ENCODE data around the gene TERT.
"Not testable (repeated sequence)": the region's sequence is repeated elsewhere in the genome, so short reads cannot be mapped to it uniquely, and the experiment has no call there.

TERT gene

DNA sequence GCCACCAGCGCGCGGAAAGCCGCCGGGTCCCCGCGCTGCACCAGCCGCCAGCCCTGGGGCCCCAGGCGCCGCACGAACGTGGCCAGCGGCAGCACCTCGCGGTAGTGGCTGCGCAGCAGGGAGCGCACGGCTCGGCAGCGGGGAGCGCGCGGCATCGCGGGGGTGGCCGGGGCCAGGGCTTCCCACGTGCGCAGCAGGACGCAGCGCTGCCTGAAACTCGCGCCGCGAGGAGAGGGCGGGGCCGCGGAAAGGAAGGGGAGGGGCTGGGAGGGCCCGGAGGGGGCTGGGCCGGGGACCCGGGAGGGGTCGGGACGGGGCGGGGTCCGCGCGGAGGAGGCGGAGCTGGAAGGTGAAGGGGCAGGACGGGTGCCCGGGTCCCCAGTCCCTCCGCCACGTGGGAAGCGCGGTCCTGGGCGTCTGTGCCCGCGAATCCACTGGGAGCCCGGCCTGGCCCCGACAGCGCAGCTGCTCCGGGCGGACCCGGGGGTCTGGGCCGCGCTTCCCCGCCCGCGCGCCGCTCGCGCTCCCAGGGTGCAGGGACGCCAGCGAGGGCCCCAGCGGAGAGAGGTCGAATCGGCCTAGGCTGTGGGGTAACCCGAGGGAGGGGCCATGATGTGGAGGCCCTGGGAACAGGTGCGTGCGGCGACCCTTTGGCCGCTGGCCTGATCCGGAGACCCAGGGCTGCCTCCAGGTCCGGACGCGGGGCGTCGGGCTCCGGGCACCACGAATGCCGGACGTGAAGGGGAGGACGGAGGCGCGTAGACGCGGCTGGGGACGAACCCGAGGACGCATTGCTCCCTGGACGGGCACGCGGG lies at the start of gene TERT:
TSS of gene TERT (minus strand) at position 234 of the 815 bp plus-strand sequence. CDS start at position 155, 79 bp downstream.
- no peak within 1 kb of the TSS for H3K4me3 ChIP-seq (ENCODE audit: low read length)
- DNase-seq (ENCODE audit: low read depth): no peak
- TF ChIP-seq, protein P1, sequence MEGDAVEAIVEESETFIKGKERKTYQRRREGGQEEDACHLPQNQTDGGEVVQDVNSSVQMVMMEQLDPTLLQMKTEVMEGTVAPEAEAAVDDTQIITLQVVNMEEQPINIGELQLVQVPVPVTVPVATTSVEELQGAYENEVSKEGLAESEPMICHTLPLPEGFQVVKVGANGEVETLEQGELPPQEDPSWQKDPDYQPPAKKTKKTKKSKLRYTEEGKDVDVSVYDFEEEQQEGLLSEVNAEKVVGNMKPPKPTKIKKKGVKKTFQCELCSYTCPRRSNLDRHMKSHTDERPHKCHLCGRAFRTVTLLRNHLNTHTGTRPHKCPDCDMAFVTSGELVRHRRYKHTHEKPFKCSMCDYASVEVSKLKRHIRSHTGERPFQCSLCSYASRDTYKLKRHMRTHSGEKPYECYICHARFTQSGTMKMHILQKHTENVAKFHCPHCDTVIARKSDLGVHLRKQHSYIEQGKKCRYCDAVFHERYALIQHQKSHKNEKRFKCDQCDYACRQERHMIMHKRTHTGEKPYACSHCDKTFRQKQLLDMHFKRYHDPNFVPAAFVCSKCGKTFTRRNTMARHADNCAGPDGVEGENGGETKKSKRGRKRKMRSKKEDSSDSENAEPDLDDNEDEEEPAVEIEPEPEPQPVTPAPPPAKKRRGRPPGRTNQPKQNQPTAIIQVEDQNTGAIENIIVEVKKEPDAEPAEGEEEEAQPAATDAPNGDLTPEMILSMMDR (conservative IDR thresholded peaks at IDR 0.05; ENCODE audit: low read depth, low read length): no peak

DNA sequence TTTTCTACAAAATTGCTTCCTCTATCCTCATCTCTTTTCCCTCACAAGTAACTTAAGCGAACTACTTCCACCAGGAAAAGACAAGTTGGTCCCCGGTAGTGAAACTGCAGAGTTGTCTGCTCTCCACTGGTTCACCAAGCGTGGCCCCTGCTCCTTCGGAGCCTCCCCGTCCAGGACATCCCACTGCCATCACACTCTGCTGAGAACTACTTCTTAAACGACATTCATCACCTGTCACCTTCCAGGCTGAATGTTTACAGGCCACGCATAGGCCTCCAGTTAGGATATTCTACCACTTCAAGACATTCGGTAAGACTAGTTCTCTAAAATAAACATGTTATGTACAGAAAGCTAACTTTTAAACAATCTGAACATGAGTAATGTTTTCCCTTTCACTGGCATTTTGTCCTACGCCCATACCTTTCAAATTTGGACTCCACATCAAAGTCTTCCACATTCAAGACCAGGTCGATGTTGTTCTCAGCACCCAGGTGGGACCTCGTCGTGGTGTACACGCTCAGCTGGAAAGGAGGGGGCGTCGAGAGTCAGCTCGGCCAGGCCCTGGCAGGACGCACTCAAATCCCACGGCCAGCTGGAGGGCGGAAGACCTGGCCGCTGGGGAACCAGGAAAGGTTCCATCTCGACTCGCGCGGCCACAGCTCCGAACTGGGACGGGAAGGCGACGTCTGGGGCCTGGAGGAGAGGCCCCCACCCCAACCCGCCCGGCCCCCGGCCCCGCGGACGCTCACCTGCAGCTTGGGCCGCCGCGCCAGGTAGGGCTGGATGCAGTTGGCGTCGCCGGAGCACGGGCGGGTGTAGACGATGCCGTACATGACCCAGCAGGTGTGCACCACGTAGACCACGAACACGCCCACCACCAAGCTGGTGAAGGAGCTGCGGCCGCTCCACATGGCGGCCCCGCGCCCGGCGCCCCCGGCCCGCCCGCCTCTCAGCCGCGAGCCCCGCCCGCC lies 49.3 kb upstream of the TERT start:
- TF ChIP-seq, protein P1 (conservative IDR thresholded peaks at IDR 0.05; ENCODE audit: low read depth, low read length): no peak
- DNase-seq (ENCODE audit: low read depth): no peak
- peak overlapping the region; percentile 68 for H3K4me3 ChIP-seq (ENCODE audit: low read length)

DNA sequence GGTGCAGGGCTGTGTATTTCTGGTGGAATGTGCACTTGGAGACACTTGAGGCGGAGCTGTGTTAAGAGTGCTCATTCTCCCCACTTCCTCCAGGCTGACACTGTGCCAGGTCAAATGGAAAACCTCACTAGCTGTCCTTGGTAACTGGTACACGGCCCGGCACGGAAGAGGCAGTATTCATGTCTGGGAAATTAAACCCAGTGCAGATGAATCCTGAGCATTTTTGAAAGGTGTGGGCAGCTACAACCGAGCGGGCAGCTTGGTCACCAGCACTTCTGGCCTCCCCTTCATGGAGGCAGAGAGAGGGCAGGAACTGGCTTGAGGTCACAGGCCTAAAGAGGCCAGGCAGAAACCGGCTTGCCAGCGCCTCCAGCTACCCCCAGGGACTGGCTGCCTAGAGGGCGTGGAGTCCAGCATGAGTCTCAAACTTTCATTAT lies 48.5 kb upstream of the TERT start:
- H3K4me3 ChIP-seq (ENCODE audit: low read length): no peak overlapping the region
- TF ChIP-seq, protein P1 (conservative IDR thresholded peaks at IDR 0.05; ENCODE audit: low read depth, low read length): no peak
- DNase-seq (ENCODE audit: low read depth): no peak

DNA sequence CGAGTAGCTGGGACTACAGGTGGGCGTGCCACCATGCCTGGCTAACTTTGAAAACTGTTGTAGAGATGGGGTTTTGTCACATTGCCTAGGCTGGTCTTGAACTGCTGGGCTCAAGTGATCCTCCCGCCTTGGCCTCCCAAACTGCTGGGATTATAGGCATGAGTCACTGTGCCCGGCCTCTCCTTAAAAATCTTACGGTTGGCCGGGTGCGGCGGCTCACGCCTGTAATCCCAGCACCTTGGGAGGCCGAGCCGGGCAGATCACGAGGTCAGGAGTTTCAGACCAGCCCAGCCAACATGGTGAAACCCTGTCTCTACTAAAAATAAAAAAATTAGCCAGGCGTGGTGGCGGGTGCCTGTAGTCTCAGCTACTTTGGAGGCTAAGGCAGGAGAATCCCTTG lies 47.8 kb upstream of the TERT start:
- DNase-seq (ENCODE audit: low read depth); H3K4me3 ChIP-seq (ENCODE audit: low read length): not testable (repeated sequence)

DNA sequence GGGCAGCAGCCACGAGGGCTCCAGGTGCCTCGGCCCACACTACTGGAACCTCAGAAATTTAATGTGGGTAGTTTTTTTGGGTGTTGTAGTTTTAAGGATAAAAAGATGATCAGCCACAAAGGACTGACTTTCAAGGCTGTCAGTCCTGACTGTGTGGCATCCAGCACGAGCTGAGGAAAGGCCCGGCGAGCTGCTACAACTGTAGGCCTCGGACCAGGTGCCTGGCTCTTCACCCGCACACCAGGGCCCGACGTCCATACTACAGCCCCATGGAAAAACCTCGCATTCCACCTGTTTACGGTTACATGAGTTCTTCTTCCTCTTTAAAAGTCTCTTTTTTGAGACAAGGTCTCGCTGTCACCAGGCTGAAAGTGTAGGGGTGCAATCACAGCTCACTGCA lies 47.4 kb upstream of the TERT start:
- TF ChIP-seq, protein P1 (conservative IDR thresholded peaks at IDR 0.05; ENCODE audit: low read depth, low read length): no peak
- no peak overlapping the region for H3K4me3 ChIP-seq (ENCODE audit: low read length)
- no peak for DNase-seq (ENCODE audit: low read depth)

DNA sequence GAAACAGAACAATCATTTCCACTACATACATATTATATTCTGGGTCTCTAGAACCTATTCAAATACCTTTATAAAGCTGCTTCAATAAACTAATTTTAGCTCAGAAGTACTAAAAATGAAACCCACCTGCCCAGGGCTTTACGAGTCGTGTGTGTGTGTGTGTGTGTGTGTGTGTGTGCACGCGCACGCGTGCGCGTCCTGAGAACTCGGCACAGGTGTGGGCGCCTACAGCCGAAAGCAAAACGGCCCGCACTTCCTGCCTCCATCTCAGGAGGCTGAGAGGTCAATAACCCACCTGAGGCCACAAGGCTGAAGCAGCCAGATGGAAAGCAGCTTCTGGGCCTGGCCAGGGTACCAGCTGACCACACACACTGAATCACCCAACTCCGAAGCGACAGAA lies 47.0 kb upstream of the TERT start:
- no peak for DNase-seq (ENCODE audit: low read depth)
- no peak overlapping the region for H3K4me3 ChIP-seq (ENCODE audit: low read length)
- TF ChIP-seq, protein P1 (conservative IDR thresholded peaks at IDR 0.05; ENCODE audit: low read depth, low read length): no peak

DNA sequence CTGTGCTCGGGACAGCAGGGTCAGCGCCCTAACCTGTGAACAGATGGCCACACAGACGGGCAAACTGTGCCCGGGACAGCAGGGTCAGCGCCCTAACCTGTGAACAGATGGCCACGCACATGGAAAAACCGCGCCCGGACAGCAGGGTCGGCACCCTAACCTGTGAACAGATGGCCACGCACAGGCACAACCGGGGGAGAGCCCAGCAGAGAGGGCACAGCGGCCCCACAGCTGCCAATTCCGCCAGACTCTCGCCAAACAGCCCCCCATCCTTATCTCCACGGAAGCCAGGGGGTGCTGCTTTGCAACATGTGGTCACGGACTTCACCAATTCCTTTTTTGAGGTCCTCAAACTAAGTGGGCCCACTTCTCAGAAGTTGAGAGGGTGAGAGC lies 44.9 kb upstream of the TERT start:
- DNase-seq (ENCODE audit: low read depth); H3K4me3 ChIP-seq (ENCODE audit: low read length): not testable (repeated sequence)

DNA sequence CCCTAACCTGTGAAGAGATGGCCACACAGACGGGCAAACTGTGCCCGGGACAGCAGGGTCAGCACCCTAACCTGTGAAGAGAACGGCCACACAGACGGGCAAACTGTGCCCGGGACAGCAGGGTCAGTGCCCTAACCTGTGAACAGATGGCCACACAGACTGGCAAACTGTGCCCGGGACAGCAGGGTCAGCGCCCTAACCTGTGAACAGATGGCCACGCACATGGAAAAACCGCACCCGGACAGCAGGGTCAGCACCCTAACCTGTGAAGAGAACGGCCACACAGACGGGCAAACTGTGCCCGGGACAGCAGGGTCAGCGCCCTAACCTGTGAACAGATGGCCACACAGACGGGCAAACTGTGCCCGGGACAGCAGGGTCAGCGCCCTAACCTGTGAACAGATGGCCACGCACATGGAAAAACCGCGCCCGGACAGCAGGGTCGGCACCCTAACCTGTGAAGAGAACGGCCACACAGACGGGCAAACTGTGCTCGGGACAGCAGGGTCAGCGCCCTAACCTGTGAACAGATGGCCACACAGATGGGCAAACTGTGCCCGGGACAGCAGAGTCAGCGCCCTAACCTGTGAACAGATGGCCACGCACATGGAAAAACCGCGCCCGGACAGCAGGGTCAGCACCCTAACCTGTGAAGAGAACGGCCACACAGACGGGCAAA lies 44.4 kb upstream of the TERT start:
- not testable (repeated sequence) for H3K4me3 ChIP-seq (ENCODE audit: low read length); DNase-seq (ENCODE audit: low read depth)
